ENCODE measurements around the gene TCAP. TPM values are rescaled to one million over a fixed set of nuclear protein-coding genes. Genes with fewer than 3 reads are reported as not detected.
A peak's percentile ranks its signal among the peaks of the same experiment; 100 is the strongest.

The TCAP gene
- total RNA-seq, 1 donor from 2014 or later, result 1.3 TPM

DNA sequence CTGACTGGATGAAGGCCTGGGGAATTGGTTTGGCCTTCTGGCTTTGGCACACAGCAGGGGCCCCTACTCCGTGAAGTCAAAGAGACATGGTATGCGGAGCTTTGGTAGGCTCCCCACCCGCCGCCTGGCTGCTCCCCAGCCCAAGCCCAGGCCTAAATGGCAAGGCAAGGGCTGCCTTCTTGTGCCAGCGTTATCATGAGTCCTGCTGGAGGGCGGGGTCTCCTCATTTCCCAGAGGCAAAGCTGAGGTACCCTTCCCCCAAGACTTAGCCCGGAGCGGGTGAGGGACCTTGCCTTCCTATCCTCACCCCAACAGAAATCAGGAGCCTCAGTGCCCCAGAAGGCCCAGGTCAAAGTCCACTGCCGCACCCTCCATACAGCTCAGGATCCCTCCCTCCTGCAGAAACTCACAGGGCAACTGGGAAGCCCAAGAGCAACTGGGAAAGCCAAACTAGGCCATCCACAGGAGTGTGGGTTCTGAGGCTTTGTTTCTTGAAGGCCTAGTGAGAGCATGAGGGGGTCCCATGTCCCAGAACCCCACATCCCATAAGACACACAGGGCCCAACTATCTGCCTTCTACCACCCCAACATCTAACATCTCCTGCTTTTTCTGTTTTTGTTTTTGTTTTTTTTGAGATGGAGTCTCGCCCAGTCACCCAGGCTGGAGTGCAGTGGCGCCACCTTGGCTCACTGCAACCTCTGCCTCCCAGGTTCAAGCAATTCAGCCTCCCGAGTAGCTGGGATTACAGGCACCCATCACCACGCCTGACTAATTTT is 13.4 kb downstream of the TCAP start:
- Mint-ChIP-seq H3K4me1 (ENCODE audit: unreplicated experiment) (peaks cover 40% of the 10 kb centered on the region), H3K36me3 (ENCODE audit: unreplicated experiment) (peaks cover 11% of the 10 kb centered on the region), H3K9me3 (ENCODE audit: unreplicated experiment) (no peaks in the 10 kb centered on the region), H3K27me3 (ENCODE audit: unreplicated experiment) (no peaks in the 10 kb centered on the region), H3K27ac (ENCODE audit: unreplicated experiment) (peak overlapping the region; percentile 91), H3K4me3 (ENCODE audit: unreplicated experiment) (no peak overlapping the region)
- no peak for DNase-seq (ENCODE audit: extremely low spot score, unreplicated experiment)
- TF ChIP-seq, protein P1, sequence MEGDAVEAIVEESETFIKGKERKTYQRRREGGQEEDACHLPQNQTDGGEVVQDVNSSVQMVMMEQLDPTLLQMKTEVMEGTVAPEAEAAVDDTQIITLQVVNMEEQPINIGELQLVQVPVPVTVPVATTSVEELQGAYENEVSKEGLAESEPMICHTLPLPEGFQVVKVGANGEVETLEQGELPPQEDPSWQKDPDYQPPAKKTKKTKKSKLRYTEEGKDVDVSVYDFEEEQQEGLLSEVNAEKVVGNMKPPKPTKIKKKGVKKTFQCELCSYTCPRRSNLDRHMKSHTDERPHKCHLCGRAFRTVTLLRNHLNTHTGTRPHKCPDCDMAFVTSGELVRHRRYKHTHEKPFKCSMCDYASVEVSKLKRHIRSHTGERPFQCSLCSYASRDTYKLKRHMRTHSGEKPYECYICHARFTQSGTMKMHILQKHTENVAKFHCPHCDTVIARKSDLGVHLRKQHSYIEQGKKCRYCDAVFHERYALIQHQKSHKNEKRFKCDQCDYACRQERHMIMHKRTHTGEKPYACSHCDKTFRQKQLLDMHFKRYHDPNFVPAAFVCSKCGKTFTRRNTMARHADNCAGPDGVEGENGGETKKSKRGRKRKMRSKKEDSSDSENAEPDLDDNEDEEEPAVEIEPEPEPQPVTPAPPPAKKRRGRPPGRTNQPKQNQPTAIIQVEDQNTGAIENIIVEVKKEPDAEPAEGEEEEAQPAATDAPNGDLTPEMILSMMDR (IDR thresholded peaks at IDR 0.05), result no peak

GRCh38 chr17:39679521-39680192 is 14.5 kb downstream of the TCAP start:
- H3K4me3 Mint-ChIP-seq (ENCODE audit: unreplicated experiment), result no peak overlapping the region
- no peak for DNase-seq (ENCODE audit: extremely low spot score, unreplicated experiment)
- no peaks in the 10 kb centered on the region for H3K9me3 Mint-ChIP-seq (ENCODE audit: unreplicated experiment)
- TF ChIP-seq, protein P1 (IDR thresholded peaks at IDR 0.05), result no peak
- peaks cover 39% of the 10 kb centered on the region for H3K4me1 Mint-ChIP-seq (ENCODE audit: unreplicated experiment)
- no peaks in the 10 kb centered on the region for H3K27me3 Mint-ChIP-seq (ENCODE audit: unreplicated experiment)
- H3K27ac Mint-ChIP-seq (ENCODE audit: unreplicated experiment), result no peak overlapping the region
- peaks cover 13% of the 10 kb centered on the region for H3K36me3 Mint-ChIP-seq (ENCODE audit: unreplicated experiment)

DNA sequence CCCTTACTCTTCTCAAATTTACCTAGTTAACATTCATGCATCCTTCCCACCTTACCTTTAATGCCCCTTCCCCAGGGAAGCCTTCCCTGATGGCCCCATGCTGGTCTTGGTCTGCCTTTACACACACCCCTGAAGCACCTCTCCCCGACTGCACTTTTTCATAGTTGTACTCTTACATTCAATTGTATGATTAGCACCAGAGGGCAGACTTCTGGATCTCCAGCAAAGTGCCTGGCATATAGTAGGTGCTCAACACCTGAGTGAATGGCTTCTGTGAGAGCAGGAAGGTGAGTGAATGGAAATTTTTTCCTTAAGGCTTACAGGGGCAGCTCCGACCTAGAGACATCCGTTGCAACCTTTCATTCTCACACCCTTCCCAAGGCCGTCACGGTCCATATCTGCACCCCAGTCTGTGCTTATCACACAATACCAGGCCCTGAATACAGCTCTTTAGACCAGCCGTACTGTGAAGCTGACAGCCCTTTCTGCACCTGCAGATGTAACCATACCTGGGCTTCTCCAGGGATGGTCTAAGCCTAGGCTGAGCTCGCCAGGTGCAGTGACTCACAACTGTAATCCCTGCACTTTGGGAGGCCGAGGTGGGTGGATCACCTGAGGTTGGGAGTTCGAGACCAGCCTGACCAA is 18.3 kb downstream of the TCAP start:
- Mint-ChIP-seq H3K27ac (ENCODE audit: unreplicated experiment) (no peak overlapping the region), H3K36me3 (ENCODE audit: unreplicated experiment) (peaks cover 16% of the 10 kb centered on the region), H3K4me1 (ENCODE audit: unreplicated experiment) (peaks cover 17% of the 10 kb centered on the region), H3K4me3 (ENCODE audit: unreplicated experiment) (no peak overlapping the region), H3K9me3 (ENCODE audit: unreplicated experiment) (no peaks in the 10 kb centered on the region), H3K27me3 (ENCODE audit: unreplicated experiment) (no peaks in the 10 kb centered on the region)
- TF ChIP-seq, protein P1 (IDR thresholded peaks at IDR 0.05), result no peak
- no peak for DNase-seq (ENCODE audit: extremely low spot score, unreplicated experiment)

GRCh38 chr17:39684369-39685192 is 19.4 kb downstream of the TCAP start:
- H3K27ac Mint-ChIP-seq (ENCODE audit: unreplicated experiment), result no peak overlapping the region

More at GRCh38 chr17:39684369-39685192, 19.4 kb downstream of the TCAP start:
- H3K9me3 Mint-ChIP-seq (ENCODE audit: unreplicated experiment), result no peaks in the 10 kb centered on the region
- DNase-seq (ENCODE audit: extremely low spot score, unreplicated experiment), result no peak
- peaks cover 16% of the 10 kb centered on the region for H3K36me3 Mint-ChIP-seq (ENCODE audit: unreplicated experiment)
- H3K27me3 Mint-ChIP-seq (ENCODE audit: unreplicated experiment), result no peaks in the 10 kb centered on the region
- TF ChIP-seq, protein P1 (IDR thresholded peaks at IDR 0.05), result no peak
- no peak overlapping the region for H3K4me3 Mint-ChIP-seq (ENCODE audit: unreplicated experiment)
- H3K4me1 Mint-ChIP-seq (ENCODE audit: unreplicated experiment), result peaks cover 21% of the 10 kb centered on the region

Measured in osteocyte (in vitro differentiated cells).